GM21619 (cell line): ENCODE measurements around the gene CROCC.

Experiments
- ATAC-seq: cut with Tn5 transposase; IDR thresholded peaks from one replicate; pipeline ENCODE4 v1.9.1; 2021; ENCODE audit not compliant: unreplicated experiment

The CROCC gene

DNA sequence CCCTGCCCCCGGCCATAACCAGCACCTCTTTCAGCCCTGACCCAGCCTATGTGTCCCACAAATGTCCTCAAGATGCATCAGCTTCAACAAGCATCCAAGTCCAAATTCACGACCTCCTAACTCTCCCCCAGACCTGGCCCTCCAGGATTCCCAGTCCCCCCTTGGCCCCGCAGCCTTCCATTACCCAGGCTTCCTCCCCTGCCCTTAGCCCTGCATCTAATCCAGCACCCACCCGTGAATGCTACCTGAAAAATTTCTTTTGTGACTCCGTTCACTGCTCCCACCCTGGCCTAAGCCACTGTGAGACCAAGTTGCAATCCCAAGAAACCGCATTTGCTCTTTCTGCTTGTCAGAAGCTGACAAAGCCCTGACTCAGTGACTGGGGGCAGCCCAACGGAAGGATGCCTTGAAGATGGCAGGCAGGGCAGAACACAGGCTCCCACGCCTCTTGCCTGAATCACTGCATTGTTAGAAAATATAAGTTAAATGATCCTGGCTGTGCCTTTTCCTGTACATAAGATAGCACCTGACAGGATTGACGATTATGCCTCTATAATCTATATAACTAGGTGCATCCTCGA is 59.6 kb downstream of the CROCC start:
- no peak for ATAC-seq

DNA sequence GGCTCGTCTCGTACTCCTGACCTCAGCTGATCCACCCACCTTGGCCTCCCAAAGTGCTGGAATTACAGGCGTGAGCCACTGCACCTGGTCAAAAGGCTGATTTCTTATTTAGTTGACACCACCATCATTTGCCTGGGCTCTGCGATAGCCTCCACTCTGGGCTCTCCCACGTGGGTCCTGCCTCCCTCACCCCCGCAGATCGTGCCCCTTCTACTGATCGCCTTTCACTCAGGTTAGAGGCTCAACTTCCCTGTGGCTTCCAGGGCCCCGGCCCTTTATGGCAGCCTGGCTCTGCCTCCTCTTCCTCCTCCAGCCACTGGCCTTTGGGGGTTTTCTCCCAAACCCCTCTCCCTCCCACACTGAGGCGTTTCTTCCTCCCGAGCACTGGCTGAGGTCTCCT is 61.2 kb downstream of the CROCC start:
- ATAC-seq = no peak

DNA sequence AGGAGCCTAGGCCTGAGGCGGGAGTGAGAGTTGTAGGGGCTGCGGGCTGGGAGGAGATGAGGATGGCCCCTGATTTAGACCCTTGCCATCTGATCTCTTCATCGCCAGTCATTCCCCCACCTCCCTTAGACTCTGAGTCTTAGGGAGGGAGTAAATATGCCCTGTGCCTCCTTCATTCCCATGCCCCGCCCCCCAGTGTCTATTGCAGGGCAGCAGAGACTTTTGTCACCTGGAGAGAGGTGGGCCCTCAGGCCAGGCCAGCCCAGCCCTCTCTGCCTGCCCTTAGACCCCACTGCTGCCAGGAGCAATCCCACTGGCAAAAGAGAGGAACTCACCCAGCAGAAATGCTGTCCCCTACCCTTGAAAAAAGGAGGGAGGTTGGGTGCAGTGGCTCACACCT is 61.9 kb downstream of the CROCC start:
- ATAC-seq = no peak

DNA sequence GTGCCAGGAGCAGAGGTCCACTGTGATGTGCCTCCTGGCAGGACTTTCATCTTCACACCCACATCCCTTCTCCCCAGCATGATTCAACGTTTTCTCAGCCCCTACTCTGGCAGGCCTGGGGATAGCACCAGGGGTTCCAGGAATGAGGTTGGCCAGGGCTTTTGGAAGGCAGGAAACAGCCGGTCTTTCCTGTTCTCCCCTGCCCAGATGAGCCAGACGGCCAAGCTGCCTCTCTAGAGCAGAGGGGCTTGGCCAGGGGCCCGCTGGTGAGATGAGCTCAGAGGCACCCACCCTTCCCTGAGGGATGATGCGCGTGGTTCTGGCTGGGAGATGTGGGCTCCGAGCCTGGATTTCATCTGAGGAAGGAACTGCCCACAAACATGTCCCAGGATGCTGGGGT is 63.0 kb downstream of the CROCC start:
- ATAC-seq = no peak

DNA sequence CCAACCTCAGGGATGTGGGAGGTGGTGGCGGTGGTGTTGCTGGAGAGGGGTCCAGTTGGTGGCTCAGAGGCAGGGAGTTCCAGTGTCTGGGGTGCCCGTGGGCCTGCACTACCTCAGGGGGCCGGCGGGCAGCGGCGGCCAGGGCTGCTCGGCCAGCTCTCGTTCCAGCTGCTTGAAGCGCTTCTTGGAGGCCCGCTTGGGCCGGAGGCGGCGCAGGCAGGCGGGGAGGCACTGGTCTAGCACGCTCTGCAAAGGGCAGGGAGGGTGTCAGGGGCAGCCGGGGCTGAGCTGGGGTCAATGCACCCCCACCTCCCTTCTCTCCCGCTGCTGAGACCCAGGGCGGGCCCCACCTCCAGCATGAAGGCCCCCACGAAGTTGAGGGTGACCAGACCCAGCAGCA is 64.4 kb downstream of the CROCC start:
- no peak for ATAC-seq

DNA sequence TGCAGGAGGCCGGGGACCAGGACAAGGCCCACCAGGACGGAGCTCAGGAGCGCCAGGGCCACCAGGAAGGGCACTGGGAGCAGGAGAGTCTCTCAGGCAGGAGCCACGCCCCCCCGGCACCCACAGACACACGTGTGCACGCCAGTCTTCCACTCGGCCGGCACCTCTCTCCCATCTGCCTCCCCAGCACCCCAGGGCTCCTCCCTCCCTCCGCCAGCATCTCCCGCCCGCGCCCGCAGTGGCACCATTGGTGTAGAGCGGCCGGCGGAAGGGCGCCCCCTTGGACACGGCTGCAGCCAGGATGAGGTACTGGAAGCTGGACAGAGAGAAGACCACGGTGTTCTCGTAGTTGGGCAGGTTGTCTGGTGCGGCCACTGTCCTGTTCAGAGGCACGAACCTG is 64.8 kb downstream of the CROCC start:
- ATAC-seq = no peak

DNA sequence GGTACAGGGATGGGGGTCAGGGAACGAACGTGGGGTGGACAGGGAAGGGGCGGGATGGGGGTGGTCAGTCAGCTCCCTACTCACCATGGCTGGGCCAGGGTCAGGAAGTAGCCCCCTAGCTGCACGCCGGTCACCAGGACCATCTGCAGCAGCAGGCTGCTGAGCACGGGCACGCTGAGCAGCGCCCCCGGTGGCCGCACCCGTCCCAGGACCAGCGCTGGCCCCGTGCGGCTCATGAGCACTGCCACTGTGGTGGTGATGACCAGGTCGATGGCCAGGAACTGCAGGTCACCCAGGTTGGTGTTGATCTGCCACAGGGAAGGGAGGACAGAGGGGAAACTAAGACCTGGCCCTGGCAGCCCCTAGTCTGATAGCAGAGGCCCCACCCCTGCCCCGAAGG is 65.2 kb downstream of the CROCC start:
- ATAC-seq = no peak

DNA sequence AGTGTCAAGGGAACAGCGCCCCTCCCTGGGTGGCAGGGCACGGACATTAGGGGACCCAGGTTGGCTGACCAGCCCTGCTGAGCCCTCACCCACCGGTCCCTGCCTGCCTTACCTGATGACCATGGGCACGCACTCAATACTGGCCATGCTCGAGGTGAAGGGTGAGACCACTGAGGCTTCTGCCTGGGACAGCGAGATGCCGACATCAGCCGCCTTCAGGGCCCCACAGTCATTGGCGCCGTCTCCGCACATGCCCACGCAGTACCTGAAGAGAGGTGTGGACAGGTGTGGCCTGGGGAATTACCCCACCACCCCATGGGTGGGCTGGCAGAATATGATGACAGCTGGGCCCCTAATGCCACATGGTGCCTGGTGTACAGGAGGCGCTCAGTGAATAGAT is 66.5 kb downstream of the CROCC start:
- no peak for ATAC-seq

DNA sequence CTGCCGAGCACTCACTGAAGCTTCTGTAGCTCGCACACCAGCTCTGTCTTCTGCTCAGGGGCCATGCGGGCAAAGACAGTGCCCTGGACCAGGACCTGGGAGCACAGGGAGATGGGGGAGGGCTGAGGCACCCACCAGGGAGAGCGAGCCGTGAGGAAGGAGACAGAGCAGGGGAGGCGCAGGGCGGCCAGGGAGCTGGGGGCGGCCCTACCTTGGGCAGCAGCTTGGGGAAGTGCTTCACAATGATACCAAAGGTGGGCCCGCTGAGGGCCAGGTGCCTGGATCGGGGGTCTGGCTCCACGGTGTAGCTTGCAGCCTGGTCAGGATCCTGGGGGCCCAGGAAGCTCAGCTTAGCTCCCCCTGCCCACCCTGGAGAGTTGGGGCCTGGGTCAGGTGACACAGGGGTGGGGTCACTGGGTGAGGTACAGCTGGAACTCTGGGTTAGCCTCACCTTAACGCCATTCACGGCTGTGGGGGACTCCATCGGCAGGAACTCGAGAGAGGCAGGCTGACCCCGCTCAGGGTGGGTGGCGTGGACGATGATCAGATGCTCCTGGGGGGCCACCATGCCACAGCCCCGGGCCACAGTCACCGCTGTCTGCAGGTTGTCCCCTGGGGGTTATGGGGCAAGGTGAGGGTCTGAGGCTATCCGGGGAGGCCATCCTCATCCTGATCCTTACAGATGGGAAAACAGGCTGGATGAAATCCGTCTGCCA is 68.1 kb downstream of the CROCC start:
- ATAC-seq = no peak

DNA sequence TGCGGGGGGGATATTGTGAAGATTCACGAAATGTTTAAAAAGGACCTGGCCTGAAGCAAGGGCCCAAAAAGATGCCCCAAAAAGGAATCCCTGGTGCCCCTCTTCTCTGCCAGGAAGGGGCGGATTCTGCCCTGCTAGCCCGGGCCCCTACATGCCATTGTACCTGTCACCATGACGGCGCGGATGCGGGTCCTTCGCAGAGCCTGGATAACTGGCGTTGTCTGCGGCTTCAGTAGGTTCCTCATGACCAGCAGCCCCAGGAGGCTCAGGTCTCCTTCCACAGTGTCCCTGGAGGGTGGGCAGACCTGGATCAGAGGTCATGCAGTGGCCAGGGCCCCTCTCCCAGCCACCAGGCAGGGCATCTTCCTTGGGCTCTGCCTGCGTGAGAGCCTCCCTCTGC is 69.8 kb downstream of the CROCC start:
- ATAC-seq = no peak

DNA sequence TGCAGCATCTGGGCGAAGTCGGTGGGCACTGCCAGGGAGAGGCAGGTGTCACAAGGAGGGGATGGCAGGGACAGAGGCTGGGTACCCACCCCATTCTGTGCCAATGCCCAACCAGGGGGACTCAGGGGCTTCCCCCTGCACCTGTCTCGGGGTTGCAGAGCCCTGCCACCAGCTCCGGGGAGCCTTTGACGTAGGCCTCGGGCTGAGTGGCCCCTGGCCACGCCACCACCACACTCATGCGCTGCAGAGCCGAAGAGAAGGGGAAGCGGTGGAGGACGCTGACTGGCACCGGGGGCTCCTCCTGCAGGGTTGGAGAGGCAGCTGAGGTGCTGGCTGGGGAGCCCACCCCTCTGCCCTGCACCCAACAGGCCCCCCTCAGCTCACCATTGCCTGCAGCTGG is 70.4 kb downstream of the CROCC start:
- no peak for ATAC-seq

DNA sequence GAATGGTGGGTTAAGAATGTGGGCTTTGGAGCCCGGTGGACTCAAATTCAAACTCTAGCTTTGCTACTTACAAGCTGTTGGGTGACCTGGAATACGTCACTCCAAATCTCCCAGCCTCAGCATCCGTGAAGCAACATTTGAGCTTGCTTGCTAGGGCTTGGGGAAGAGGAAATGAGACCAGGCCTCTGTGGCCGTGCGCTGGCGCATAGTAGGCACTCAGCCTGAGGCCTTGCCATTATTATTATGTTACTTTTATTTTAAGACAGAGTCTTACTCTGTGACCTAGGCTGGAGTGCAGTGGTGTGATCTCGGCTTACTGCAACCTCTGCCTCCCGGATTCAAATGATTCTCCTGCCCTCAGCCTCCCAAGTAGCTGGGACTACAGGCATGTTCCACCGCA is 70.9 kb downstream of the CROCC start:
- no peak for ATAC-seq

DNA sequence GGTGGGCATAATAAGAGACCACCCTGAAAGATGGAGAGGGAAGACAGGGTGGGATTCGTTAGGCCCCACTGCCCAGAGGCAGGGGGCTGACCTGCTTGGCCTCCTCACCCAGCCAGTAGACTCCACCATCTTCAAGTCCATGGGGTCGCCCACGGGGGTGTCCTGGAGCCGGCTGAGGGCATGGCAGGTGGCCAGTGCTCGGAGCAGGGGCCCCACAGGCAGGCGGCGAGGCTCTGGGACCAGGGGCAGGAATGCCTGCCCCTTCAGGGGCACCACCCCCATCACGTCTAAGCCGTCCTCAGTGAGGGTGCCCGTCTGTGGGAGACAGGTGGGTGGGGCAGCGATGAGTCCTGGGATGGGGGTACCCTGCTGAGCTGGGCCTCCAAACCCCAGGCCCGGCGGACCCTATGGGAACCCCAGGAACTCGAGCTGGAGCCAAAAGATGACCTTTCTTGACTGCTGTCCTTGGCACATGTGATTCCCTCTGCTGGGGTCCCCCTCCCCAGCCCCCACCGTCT is 71.8 kb downstream of the CROCC start:
- no peak for ATAC-seq

DNA sequence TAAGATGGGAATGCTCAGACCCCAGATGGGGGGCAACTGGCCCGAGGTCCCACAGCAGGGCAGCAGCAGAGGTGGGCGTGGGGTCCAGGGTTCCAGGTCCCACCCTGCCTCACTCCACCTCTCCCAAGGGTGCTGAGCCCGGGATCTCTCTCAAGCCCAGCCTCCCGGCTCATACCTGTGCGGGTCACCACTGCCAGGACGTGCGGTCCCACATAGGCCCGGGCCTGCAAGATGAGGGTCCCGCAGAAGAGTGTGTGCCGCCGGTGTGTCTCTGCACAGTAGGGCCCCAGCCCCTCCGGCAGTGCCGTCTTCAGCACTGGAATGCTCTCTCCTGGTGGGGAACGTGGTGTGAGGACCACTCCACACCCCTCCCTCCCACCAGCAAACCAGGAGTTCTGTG is 75.1 kb downstream of the CROCC start:
- no peak for ATAC-seq

DNA sequence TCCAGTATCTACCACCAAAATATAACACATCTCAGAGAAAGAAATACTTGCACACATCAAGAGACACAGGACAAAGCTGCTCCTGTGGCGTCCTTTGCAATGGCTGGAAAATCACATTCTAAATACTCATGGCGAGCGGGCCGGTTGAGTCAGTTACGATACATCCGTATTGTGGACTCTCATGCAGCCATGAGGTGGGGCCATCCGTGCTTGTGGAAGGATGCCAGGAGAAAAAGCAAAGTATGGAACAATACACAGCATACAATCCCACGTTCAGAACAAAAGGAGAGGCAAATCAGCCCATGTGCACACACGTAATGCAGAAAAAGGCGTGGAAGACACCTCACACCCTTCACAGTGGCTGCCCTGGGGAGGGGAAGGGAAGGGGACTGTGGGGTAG is 76.9 kb downstream of the CROCC start:
- ATAC-seq = no peak

DNA sequence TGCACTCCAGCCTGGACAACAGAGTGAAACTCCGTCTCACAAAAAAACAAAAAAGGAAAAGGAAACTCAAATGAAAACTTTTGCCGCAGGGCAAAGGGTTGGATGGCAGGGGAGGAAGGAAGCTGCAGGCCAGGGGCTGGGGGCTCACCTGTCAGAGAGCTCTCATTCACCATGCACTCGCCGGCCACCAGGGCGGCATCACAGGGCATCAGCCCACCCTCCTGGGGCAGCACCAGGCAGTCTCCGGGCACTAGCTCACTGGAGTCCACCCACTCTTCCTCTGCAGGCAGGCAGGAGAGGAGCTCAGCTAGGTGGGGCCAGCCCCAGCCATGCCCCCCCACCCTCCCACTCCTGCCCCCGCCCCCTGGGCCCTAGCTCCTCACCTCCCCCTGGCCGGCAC is 78.1 kb downstream of the CROCC start:
- ATAC-seq = no peak

DNA sequence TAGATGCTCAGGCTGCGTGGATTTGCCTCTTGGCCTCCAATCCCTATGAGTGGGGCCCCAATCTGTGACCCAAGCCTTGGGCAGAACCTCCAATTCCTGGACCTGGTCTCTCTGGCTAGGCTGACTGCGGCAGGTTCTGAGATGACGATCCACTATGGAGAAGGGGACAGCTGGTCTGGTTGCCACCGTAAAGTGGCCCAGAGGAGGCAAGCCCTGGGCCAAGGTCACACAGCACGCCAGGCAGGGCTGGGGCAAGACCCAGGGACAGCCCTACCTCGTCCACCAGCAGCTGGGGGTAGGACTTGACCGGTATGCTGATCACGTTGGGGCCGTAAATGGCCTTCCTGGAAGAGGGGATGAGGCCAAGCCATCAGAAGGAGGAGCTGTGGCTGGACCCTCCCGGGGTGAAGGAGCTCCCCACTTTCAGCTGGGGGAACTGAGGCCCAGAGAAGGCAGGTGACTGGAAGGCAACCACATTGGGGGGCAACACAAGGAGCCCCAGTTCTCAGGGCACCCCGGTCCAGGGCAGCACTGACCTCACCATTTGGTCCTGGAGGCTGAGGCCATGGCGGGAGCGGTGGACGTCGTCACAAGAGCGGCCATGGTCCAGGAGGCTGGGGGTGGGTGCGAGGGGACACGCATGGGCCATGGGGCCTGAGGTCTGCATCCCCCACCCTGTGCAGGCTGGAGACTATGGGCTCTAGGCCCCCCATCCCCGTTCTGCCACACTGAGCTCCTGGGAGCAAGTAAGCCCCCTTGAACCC is 80.2 kb downstream of the CROCC start:
- ATAC-seq = no peak

DNA sequence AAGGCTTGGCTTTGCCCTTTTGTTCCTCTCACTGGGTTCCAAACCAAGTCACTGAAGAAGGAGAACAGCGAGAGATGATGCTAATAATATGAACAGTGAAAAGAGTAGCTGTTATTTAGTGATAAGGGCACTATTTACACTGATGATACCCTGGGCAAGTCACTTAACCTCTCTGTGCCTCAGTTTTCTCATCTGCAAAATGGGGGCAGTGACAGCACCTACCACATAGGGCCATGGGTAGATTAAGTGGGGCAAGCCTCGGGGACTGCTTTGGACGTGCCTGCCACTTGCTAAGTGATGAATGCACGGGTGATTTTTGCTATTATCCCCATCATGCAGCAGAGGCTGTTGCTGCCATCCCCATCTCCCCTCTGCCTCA is 80.8 kb downstream of the CROCC start:
- ATAC-seq = no peak

DNA sequence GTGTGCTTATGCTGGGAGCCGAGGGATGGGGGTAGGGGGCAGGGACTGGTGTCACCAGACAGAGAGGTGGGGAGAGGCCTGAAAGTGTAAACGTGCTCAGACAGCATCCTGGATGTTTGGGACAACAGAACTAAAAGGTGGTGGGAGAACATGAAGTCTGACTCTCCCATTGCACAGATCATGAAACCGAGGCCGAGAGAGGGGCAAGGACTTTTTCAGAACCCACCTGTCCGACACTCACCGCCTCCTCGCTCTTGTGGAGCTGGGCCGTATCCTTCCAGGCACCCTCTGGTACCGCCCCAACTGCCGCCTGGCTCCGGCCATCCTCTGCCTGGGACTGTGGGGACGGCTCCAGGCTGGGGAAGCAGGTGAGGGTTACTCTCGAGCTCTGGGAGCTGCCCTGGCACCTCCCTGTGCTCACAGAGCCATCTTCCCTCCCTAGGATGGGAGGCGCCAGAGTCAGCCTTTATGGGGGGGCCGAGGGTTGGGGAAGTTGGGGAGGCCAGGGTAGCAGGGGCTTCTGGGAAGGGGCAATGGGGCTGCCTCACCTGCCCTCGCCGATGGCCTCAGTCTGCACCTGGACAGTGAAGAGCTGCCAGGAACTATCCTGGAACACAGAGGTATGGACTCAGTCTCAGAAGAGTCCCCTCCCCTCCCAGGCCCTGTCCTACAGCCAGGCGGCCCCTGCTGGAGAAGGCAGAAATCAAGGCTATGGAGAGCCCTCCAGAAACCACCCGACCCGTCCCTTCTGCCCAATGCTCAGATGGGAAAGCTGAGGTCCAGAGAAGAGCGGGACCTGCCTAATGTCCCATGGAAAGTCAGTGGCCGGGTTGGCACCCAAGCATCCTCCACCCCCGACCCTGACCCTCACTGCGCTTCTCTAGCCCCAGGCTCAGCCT is 83.0 kb downstream of the CROCC start:
- ATAC-seq = no peak

DNA sequence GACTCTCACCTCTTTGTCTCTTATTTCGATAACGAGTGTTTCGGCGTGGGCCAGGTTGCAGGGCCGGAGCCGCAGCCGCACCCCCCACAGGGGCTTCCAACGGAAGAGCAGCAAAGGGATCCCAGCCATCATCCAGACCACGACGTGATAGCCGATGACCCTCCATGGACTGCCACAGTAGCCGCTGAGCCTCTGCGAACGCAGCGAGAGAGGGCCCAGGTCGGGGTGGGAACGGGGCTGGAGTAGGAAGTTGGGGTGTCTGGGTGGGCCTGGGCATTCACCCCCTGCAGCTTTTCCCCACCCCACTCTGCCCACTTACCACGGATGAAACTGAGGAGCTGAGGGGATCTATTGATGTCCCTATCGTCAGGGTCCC is 83.6 kb downstream of the CROCC start:
- ATAC-seq = no peak

DNA sequence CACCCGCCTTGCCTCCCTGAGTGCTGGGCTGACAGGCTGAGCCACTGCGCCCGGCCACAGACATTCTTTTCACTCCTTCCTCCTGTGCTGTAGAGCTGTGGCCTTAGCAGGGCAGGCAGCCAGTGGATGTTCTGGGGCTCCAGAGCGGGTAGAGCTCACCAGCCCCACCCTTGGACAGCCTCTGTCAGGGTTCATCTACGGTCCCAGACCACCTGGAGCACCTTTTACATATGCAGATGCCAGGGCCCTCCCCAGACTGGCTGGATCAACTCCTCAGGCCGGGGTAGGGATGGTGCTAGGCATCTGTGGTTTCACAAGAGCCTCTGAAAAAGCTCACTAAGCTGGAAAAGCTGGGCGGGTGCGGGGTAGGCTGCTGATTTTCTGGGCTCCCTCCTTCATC is 85.4 kb downstream of the CROCC start:
- no peak for ATAC-seq
